ENCODE results near the gene ITPKB. TPM values are rescaled to one million over a fixed set of nuclear protein-coding genes. Genes with fewer than 3 reads are reported as not detected.

ITPKB gene
- polyA plus RNA-seq, 1 of the 3 experiments (the other 2 are of a cell fraction) = 2.4 TPM

DNA sequence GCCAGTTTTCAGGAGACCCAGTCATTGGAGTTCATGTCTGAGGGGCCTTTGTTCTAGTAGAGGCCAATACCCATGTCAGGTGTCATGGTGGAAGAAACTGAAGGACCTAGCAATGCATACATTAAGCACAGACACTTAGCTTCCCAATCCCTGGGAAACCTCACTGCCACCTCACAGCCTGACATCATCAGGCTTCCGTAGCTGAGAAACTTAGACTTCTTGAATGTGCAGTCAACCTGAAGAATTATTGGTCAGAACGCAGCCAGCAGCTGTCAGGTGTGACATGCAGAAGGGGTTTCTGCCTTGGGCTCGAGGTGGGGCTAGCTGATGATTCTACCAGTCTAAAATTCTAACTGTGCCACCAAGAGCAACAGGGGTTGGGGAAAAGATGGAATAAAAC, 1.9 kb upstream of the ITPKB start:
- H3K9me3 ChIP-seq = 0 out of 2 replicates have a peak, but pooled peaks cover 8% of the 10 kb centered on the region
- H3K4me1 ChIP-seq (ENCODE audit: control insufficient read depth in 1 of 2, insufficient read depth in 2 of 2, low read depth in 1 of 2, low read length in 1 of 2) = peaks cover 4 to 13% of the 10 kb centered on the region in 2 experiments; a peak in 3 of 4 replicates
- 66% methylated on average over 3 of the region's 3 CpGs for WGBS (ENCODE audit: low lambda C conversion rate)
- H3K4me2 ChIP-seq = no peak overlapping the region
- TF ChIP-seq CHD2 (IDR thresholded peaks at IDR 0.05; ENCODE audit: low read length, partially characterized antibody) (no peak), RCOR1 (IDR thresholded peaks at IDR 0.05; ENCODE audit: low read length) (no peak), RAD21 (IDR thresholded peaks at IDR 0.05; ENCODE audit: low read length) (no peak), MXI1 (IDR thresholded peaks at IDR 0.05; ENCODE audit: low read depth, low read length) (no peak), FOXJ3 (CRISPR knock-in tag; IDR thresholded peaks at IDR 0.05) (no peak), PBX3 (IDR thresholded peaks at IDR 0.05) (no peak), FOXM1 (IDR thresholded peaks at IDR 0.05; ENCODE audit: low read depth) (no peak), JUND (IDR thresholded peaks at IDR 0.05) (no peak)
- no peak overlapping the region for H3K4me3 ChIP-seq (ENCODE audit: low read depth in 2 of 2, low read length in 1 of 2)
- peaks cover 0 to 1% of the 10 kb centered on the region in 2 experiments for H3K36me3 ChIP-seq (replicated peaks in 1 of 2; ENCODE audit: control insufficient read depth in 1 of 2, insufficient read depth in 2 of 2, low read length in 1 of 2)
- no peaks in the 10 kb centered on the region for H3K27me3 ChIP-seq (ENCODE audit: insufficient read depth)
- no peaks in the 10 kb centered on the region for H3F3A ChIP-seq (replicated peaks; ENCODE audit: insufficient read depth)
- H2AFZ ChIP-seq (ENCODE audit: low read depth) = no peak overlapping the region
- POLR2A ChIA-PET = no interaction called here
- H4K20me1 ChIP-seq (ENCODE audit: insufficient read depth) = no peaks in the 10 kb centered on the region
- CTCF ChIA-PET = interaction anchor here (0.6 kb wide), 1 partner anchor 39 kb away, joined by 3 read pairs; no protein-coding TSS in a partner anchor
- no peak overlapping the region for H3K9ac ChIP-seq
- no peak for DNase-seq
- no peaks in the 10 kb centered on the region for H3K79me2 ChIP-seq (ENCODE audit: insufficient read depth)
- H3K9me2 ChIP-seq = 0 out of 2 replicates have a peak, but pooled peaks cover 3% of the 10 kb centered on the region
- H3K27ac ChIP-seq (ENCODE audit: low read depth in 2 of 2, low read length in 1 of 2) = no peak overlapping the region

DNA sequence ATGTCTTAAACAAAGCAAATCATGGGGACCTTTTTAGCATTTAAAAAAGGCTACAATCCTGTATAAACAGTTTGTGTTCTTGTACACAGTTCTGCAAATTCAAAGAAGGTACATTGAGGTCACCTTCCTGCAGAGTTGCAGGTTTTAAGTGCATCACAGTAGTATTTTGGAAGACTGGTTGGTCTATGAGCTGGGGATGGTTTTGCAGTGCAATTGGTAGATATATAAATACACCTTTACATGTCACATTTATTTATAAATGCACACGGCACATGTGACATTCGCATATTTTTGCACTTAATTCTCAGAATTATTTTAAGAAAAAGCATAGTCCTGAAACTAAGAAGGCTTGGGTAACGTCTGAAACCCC, 599 bp upstream of the ITPKB start:
- no peak overlapping the region; the same call in 1 of the 2 replicates for H3K9ac ChIP-seq
- no peaks in the 10 kb centered on the region for H3K27me3 ChIP-seq (ENCODE audit: insufficient read depth)
- H4K20me1 ChIP-seq (ENCODE audit: insufficient read depth) = no peaks in the 10 kb centered on the region
- H3K4me2 ChIP-seq = peak overlapping the region; percentile 99
- peaks cover 0 to 6% of the 10 kb centered on the region in 2 experiments for H3K36me3 ChIP-seq (replicated peaks in 1 of 2; ENCODE audit: control insufficient read depth in 1 of 2, insufficient read depth in 2 of 2, low read length in 1 of 2)
- H2AFZ ChIP-seq (ENCODE audit: low read depth) = peak overlapping the region; percentile 100
- TF ChIP-seq EP300 (IDR thresholded peaks at IDR 0.05; ENCODE audit: borderline replicate concordance in 1 of 2, low read depth in 1 of 2, low read length in 1 of 2) = no peak
- no peak for DNase-seq
- H3K27ac ChIP-seq (ENCODE audit: low read depth in 2 of 2, low read length in 1 of 2) = peak overlapping the region; percentile 50 to 68; a peak in 2 of 4 replicates
- H3K9me2 ChIP-seq = 0 out of 2 replicates have a peak, but pooled peaks cover 3% of the 10 kb centered on the region
- H3F3A ChIP-seq (replicated peaks; ENCODE audit: insufficient read depth) = no peaks in the 10 kb centered on the region
- peaks cover 4 to 13% of the 10 kb centered on the region in 2 experiments; a peak in 3 of 4 replicates for H3K4me1 ChIP-seq (ENCODE audit: control insufficient read depth in 1 of 2, insufficient read depth in 2 of 2, low read depth in 1 of 2, low read length in 1 of 2)
- ChIA-PET CTCF (interaction anchor here (1.2 kb wide), 1 partner anchor 106 kb away, joined by 3 read pairs; no protein-coding TSS in a partner anchor), POLR2A (no interaction called here)
- H3K4me3 ChIP-seq (ENCODE audit: low read depth in 2 of 2, low read length in 1 of 2) = peak overlapping the region; percentile 65 to 80; a peak in 3 of 4 replicates
- H3K79me2 ChIP-seq (ENCODE audit: insufficient read depth) = no peaks in the 10 kb centered on the region
- 0 out of 2 replicates have a peak, but pooled peaks cover 8% of the 10 kb centered on the region for H3K9me3 ChIP-seq
- WGBS (ENCODE audit: low lambda C conversion rate) = 93% methylated on average over 3 of the region's 3 CpGs

- peak; percentile 67 for DNase-seq
Measured at GRCh38 chr1:226738421-226738994, 574 bp downstream of the ITPKB start.

More at GRCh38 chr1:226738421-226738994, 574 bp downstream of the ITPKB start:
- Histone ChIP-seq H3K4me3 (ENCODE audit: low read depth in 2 of 2, low read length in 1 of 2) (peak overlapping the region; percentile 65 to 80), H3F3A (replicated peaks; ENCODE audit: insufficient read depth) (no peaks in the 10 kb centered on the region), H3K27ac (ENCODE audit: low read depth in 2 of 2, low read length in 1 of 2) (peak overlapping the region; percentile 50 to 62; a peak in 3 of 4 replicates), H4K20me1 (ENCODE audit: insufficient read depth) (no peaks in the 10 kb centered on the region), H3K4me1 (ENCODE audit: control insufficient read depth in 1 of 2, insufficient read depth in 2 of 2, low read depth in 1 of 2, low read length in 1 of 2) (peaks cover 4 to 13% of the 10 kb centered on the region in 2 experiments; a peak in 3 of 4 replicates), H3K9me2 (0 out of 2 replicates have a peak, but pooled peaks cover 1% of the 10 kb centered on the region), H3K9me3 (0 out of 2 replicates have a peak, but pooled peaks cover 8% of the 10 kb centered on the region), H3K9ac (peak overlapping the region; percentile 70), H3K4me2 (peak overlapping the region; percentile 99), H3K27me3 (ENCODE audit: insufficient read depth) (no peaks in the 10 kb centered on the region), H3K79me2 (ENCODE audit: insufficient read depth) (no peaks in the 10 kb centered on the region), H3K36me3 (replicated peaks in 1 of 2; ENCODE audit: control insufficient read depth in 1 of 2, insufficient read depth in 2 of 2, low read length in 1 of 2) (peaks cover 0 to 9% of the 10 kb centered on the region in 2 experiments), H2AFZ (ENCODE audit: low read depth) (peak overlapping the region; percentile 100)
- POLR2A ChIA-PET = no interaction called here
- TF ChIP-seq EP300 (IDR thresholded peaks at IDR 0.05; ENCODE audit: borderline replicate concordance in 1 of 2, low read depth in 1 of 2, low read length in 1 of 2) = no peak
- TF ChIP-seq PBX3 (IDR thresholded peaks at IDR 0.05) = no peak
- no peak for TF ChIP-seq MXI1 (IDR thresholded peaks at IDR 0.05; ENCODE audit: low read depth, low read length)
- TF ChIP-seq SIN3A (IDR thresholded peaks at IDR 0.05; ENCODE audit: borderline replicate concordance, low read depth, low read length) = no peak
- TF ChIP-seq SMC3 (IDR thresholded peaks at IDR 0.05; ENCODE audit: low read depth, low read length) = no peak
- WGBS (ENCODE audit: low lambda C conversion rate) = under 1% methylated on average over 15 of the region's 52 CpGs
- CTCF ChIA-PET = interaction anchor here (3.1 kb wide), 1 partner anchor 88 kb away, joined by 13 read pairs; no protein-coding TSS in a partner anchor
